ENCODE results near the gene PPP1R1B. TPM values are rescaled to one million over a fixed set of nuclear protein-coding genes. Genes with fewer than 3 reads are reported as not detected.

Gene PPP1R1B
- total RNA-seq, 1 donor from 2014 or later = 6.5 TPM

DNA sequence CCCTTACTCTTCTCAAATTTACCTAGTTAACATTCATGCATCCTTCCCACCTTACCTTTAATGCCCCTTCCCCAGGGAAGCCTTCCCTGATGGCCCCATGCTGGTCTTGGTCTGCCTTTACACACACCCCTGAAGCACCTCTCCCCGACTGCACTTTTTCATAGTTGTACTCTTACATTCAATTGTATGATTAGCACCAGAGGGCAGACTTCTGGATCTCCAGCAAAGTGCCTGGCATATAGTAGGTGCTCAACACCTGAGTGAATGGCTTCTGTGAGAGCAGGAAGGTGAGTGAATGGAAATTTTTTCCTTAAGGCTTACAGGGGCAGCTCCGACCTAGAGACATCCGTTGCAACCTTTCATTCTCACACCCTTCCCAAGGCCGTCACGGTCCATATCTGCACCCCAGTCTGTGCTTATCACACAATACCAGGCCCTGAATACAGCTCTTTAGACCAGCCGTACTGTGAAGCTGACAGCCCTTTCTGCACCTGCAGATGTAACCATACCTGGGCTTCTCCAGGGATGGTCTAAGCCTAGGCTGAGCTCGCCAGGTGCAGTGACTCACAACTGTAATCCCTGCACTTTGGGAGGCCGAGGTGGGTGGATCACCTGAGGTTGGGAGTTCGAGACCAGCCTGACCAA is 56.7 kb downstream of the PPP1R1B start:
- no peak for DNase-seq (ENCODE audit: low spot score)

DNA sequence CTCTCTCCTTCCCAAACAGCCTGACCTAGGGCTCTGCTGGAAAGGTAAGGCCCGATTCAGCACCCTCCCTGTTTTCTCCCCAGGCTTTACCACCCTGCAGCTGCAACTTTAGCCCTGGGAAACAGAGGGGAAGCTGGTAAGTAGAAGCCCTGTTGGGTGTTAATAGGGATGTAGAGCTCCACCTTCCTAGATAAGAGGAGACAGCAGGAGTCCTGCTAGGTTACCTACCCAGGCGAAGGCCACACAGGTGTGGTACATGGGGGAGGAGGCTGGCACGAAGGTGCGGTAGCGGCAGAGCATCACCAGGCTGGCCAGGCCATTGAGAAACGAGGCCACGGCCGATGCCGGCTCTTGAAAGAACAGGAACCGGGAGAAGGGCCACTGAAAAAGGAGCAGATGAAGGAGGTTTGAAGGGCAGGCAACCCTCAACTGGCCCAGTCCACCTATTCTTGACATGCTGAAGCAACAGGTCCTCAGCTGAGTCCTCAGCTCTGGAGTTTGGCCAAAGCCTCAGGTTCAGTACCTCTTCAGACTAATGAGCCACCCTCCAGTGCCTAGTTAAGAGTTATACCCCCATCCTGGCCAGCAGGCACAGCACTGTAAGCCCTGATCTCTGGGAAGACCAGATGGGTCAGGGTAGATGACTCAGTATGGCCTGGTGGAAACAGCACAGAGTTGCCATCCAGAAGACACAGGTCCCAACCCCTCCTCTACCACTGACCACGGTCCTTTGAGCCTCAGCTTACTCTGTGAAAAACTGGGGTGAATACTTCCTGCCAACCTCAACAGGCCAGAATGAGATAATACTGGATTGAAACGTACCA is 57.8 kb downstream of the PPP1R1B start:
- no peak for DNase-seq (ENCODE audit: low spot score)

Other genes starting within 250 kb of the PPP1R1B start
- gene FBXL20, start 225.3 kb upstream of the PPP1R1B start, total RNA-seq (ENCODE audit: insufficient read depth, low replicate concordance) = 29.9 TPM
- 12.3 TPM for gene MED1, start 175.7 kb upstream of the PPP1R1B start, total RNA-seq (ENCODE audit: insufficient read depth, low replicate concordance)
- gene CDK12, start 165.5 kb upstream of the PPP1R1B start, total RNA-seq (ENCODE audit: insufficient read depth, low replicate concordance) = 19.0 TPM
- 1.4 TPM for gene NEUROD2, start 19.0 kb upstream of the PPP1R1B start, total RNA-seq (ENCODE audit: insufficient read depth, low replicate concordance)
- 20.5 TPM for gene STARD3, start 10.2 kb downstream of the PPP1R1B start, total RNA-seq (ENCODE audit: insufficient read depth, low replicate concordance)
- gene TCAP, start 38.4 kb downstream of the PPP1R1B start, total RNA-seq (ENCODE audit: insufficient read depth, low replicate concordance) = 0.24 TPM
- gene PNMT, start 41.5 kb downstream of the PPP1R1B start, total RNA-seq (ENCODE audit: insufficient read depth, low replicate concordance) = not detected
- gene PGAP3, start 61.1 kb downstream of the PPP1R1B start, total RNA-seq (ENCODE audit: insufficient read depth, low replicate concordance) = 12.8 TPM
- gene ERBB2, start 73.1 kb downstream of the PPP1R1B start, total RNA-seq (ENCODE audit: insufficient read depth, low replicate concordance) = 36.8 TPM
- 9.9 TPM for gene MIEN1, start 103.6 kb downstream of the PPP1R1B start, total RNA-seq (ENCODE audit: insufficient read depth, low replicate concordance)
- 1.7 TPM for gene GRB7, start 111.0 kb downstream of the PPP1R1B start, total RNA-seq (ENCODE audit: insufficient read depth, low replicate concordance)
- 3.4 TPM for gene IKZF3, start 237.4 kb downstream of the PPP1R1B start, total RNA-seq (ENCODE audit: insufficient read depth, low replicate concordance)
- 5.3 TPM for gene ZPBP2, start 241.2 kb downstream of the PPP1R1B start, total RNA-seq (ENCODE audit: insufficient read depth, low replicate concordance)

All from umbilical cord (tissue), 2 donors.